AG08396 (cell line): Measurements from ENCODE around the gene CREB3L1.
"Not testable (repeated sequence)": the region's sequence is repeated elsewhere in the genome, so short reads cannot be mapped to it uniquely, and the experiment has no call there.

Experiments used
- DNase-seq: peaks from one replicate; pipeline ENCODE4 v3.0.0; 2012; ENCODE audit warnings: low spot score, mixed read lengths

CREB3L1 gene

GRCh38 chr11:46296528-46297448 is 19.3 kb downstream of the CREB3L1 start:
- DNase-seq = peak; percentile 81

GRCh38 chr11:46298699-46299433 is 21.4 kb downstream of the CREB3L1 start:
- peak; percentile 79 for DNase-seq

DNA sequence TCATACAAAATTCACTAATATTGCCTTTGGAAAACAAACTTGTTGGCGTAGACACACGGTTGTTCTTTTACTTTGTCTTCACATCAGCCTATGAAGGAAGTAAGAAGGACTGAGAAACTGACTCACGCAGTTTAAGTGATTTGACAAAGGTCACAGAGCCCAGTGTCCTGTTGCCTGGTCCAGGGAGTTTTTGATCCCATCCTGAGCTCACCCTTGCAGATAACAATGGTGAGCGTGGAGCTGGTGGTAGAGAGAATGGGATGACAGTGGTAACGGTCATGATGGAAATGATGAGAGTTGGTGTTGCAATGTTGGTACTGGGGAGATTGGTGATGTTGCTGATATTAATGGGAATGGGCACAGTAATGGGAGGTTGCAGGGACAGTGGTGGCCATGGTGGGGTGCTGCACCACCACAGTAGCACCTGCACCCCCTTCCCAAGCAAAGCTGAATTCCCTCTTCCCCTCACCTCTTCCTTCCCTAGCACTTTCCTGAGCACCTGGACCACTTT is 22.0 kb downstream of the CREB3L1 start:
- DNase-seq = no peak

- no peak for DNase-seq
These were observed 22.8 kb downstream of the CREB3L1 start for GRCh38 chr11:46300270-46300669.

DNA sequence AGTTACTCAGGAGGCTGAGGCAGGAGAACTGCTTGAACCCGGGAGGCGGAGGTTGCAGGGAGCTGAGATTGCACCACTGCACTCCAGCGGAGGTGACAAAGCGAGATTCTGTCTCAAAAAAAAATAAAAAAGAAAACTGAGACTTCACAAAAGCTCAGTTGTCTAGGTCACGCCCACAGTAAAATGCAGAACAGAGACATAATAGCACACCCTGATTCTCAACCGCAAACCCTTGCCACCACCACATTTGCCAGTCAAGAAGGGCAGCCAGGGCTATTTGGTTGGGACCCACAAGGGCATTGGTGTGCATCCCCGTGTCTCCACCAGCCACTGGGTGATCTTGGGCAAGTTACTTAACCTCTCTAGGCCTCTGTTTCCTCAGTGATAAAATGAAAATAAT is 25.4 kb downstream of the CREB3L1 start:
- no peak for DNase-seq

- not testable (repeated sequence) for DNase-seq
These were observed 26.6 kb downstream of the CREB3L1 start for GRCh38 chr11:46304036-46304435.

- DNase-seq = no peak
These were observed 27.2 kb downstream of the CREB3L1 start for GRCh38 chr11:46304605-46305179.

GRCh38 chr11:46305295-46305694 is 27.8 kb downstream of the CREB3L1 start:
- DNase-seq = no peak

DNA sequence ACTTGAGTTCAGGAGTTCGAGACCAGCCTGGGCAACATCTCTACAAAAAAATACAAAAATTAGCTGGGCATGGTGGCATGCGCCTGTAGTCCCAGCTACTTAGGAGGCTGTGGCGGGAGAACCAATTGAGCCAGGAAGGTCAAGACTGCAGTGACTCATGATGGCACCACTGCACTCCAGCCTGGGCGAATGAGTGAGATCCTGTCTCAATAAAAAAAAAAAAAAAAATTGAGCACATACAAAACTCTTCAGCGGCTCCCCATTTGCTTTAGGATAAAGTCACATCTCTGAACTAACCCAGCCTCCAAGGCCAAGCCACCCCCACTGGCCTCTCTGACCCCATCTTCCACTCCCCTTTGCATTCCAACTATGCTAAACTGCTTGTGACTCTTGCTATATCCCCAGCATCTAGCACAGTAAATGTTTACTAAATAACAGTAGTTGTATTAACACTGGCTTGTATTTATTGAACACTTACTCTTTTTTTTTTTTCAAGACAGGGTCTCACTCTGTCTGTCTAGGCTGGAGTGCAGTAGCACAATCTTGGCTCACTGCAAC is 28.9 kb downstream of the CREB3L1 start:
- DNase-seq = no peak

DNA sequence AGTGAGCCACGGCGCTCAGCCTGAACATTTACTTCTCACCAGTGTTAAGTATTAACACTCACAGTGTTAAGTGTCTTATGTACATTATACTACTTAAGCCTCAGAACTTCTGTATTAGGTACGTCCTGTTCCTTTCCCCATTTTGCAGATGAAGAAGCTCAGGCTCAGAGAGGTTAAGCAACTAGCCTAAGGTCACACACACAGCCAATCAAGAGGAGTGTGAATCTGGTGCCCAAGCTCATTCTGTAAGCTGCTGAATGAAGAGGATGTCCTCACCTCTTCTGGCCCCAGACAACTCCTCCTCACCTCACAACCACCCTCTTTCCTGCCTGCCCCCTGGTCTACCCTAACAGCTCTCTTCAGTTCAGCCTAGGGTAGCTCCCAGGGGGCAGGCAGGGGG is 29.9 kb downstream of the CREB3L1 start:
- no peak for DNase-seq

DNA sequence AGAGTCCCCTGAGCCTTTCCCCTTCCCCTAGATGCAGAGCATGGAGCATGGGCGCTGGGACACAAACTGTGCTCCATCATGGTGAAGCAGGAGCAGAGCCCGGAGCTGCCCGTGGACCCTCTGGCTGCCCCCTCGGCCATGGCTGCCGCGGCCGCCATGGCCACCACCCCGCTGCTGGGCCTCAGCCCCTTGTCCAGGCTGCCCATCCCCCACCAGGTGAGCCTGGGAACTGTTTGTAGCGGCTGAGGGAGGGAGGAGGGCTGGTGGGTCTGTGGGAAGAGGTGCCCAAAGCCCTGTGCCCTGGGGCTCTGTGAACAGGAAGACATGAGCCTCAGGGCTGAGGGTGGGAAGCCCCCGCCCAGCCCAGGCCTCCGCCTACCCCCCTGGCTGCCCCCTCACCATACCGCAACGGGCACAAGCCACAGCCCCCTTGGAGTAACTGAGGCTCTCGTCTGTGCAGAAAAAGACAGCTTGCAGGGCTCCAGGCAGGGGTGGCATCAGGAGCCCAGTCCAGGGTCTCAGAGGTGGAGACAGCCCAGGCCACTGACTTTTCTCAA is 30.4 kb downstream of the CREB3L1 start:
- no peak for DNase-seq

GRCh38 chr11:46308631-46309419 is 31.4 kb downstream of the CREB3L1 start:
- DNase-seq = peak; percentile 87

DNA sequence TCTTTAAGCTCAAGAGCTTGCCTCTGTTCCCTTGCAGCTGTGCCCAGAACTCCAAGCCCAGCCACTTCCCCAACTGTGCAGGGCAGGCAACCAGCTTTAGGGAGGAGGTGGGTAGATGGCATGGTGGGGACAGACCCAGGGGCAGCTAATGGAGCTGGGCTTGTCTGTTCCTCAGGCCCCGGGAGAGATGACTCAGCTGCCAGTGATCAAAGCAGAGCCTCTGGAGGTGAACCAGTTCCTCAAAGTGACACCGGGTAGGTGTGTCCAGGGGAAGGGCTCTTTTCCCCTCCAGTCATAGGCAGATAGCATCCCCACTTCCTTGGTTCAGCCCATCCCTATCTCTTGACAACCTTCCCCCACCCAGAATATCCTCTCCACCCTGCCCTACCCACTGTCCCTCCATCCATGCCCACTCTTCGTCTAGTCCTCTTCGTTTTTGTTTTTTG is 32.4 kb downstream of the CREB3L1 start:
- DNase-seq = no peak

- peak; percentile 95 for DNase-seq
These were observed 37.7 kb downstream of the CREB3L1 start for GRCh38 chr11:46315033-46315738.

GRCh38 chr11:46315783-46316563 is 38.5 kb downstream of the CREB3L1 start:
- no peak for DNase-seq

- no peak for DNase-seq
These were observed 41.6 kb downstream of the CREB3L1 start for GRCh38 chr11:46319074-46319453.

DNA sequence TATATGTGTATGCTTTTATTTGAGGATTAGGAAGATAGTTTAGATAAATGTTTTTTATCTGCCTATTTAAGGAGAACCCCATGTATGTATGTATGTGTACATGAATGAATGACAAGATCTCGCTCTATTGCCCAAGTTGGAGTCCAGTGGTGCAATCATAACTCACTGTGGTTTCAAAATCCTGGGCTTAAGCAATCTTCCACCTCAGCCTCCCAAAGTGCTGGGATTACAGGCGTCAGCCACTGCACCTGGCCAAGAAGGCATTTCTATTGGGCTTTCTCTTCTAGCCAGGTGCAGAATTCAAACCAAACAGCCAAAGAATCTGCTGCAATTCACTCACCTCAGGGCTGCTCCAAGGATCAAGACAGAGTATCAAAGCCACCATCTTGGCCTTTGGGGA is 44.3 kb downstream of the CREB3L1 start:
- no peak for DNase-seq

GRCh38 chr11:46322759-46323158 is 45.3 kb downstream of the CREB3L1 start:
- DNase-seq = no peak

GRCh38 chr11:46326813-46327416 is 49.5 kb downstream of the CREB3L1 start:
- DNase-seq = no peak
